ENCODE measurements around the gene SETBP1.

The SETBP1 gene

DNA sequence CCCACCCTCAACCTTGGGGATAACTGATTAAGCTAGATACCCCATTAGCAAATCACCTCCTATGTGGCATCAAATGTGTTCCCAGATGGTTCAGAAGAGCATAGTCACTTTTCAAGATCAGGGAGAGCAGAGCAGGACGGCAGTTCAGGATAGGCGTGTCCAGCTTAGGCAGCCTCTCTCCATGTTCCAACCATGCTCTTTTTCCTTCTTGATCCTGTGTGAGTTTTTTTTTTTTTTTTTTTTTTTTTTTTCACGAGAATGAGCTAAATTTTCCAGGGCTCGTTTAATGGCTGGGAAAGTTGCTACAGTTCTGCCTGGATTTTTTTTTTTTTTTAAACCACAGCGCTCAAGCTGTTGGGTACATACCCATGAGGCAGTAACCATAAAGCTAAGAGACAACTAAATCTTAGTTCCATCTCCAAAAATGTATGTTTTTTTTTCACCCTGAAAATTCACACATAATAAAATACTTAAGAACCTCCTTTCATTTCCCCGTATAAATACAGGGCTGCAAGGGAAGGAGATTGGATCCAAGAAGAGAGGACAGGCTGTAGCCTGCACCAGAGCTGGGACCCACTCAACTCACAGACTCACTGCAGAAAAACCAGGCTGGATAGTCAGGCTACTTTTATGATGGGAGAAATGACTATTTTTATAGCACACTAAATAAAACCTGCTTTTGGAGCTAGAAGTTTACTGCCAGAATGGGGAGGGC, 244.3 kb downstream of the SETBP1 start:
- Histone ChIP-seq H3K79me2 (ENCODE audit: control insufficient read depth, low read length) (no peaks in the 10 kb centered on the region), H3K4me3 (ENCODE audit: low read length) (no peak overlapping the region), H3K36me3 (ENCODE audit: control insufficient read depth, low read length) (no peaks in the 10 kb centered on the region), H3K4me2 (ENCODE audit: low read length) (no peak overlapping the region), H3K4me1 (ENCODE audit: control insufficient read depth, low read length) (no peaks in the 10 kb centered on the region), H3K9me2 (replicated peaks; ENCODE audit: control insufficient read depth, low read length) (no peaks in the 10 kb centered on the region), H3F3A (ENCODE audit: control insufficient read depth, insufficient read depth) (no peaks in the 10 kb centered on the region), H4K20me1 (ENCODE audit: control insufficient read depth, insufficient read depth, low read depth, low read length) (no peaks in the 10 kb centered on the region), H3K27ac (ENCODE audit: low read depth, low read length) (no peak overlapping the region), H3K27me3 (ENCODE audit: control insufficient read depth, low read length) (no peaks in the 10 kb centered on the region), H3K9me3 (ENCODE audit: control insufficient read depth, insufficient read depth, low read length) (no peaks in the 10 kb centered on the region)
- TF ChIP-seq CTCF (IDR thresholded peaks at IDR 0.05; ENCODE audit: low read depth, low read length, poor library complexity, severe bottlenecking) (no peak), EZH2phosphoT487 (IDR thresholded peaks at IDR 0.05; ENCODE audit: borderline replicate concordance, low read length) (no peak)

GRCh38 chr18:44927127-44927849, 246.6 kb downstream of the SETBP1 start:
- H3K4me2 ChIP-seq (ENCODE audit: low read length) = no peak overlapping the region
- H3K27me3 ChIP-seq (ENCODE audit: control insufficient read depth, low read length) = no peaks in the 10 kb centered on the region
- no peaks in the 10 kb centered on the region for H3K79me2 ChIP-seq (ENCODE audit: control insufficient read depth, low read length)
- no peaks in the 10 kb centered on the region for H3K36me3 ChIP-seq (ENCODE audit: control insufficient read depth, low read length)
- H3K4me3 ChIP-seq (ENCODE audit: low read length) = no peak overlapping the region
- no peaks in the 10 kb centered on the region for H3K4me1 ChIP-seq (ENCODE audit: control insufficient read depth, low read length)
- H3F3A ChIP-seq (ENCODE audit: control insufficient read depth, insufficient read depth) = no peaks in the 10 kb centered on the region
- TF ChIP-seq EZH2phosphoT487 (IDR thresholded peaks at IDR 0.05; ENCODE audit: borderline replicate concordance, low read length) (no peak), CTCF (IDR thresholded peaks at IDR 0.05; ENCODE audit: low read depth, low read length, poor library complexity, severe bottlenecking) (no peak)
- no peaks in the 10 kb centered on the region for H3K9me3 ChIP-seq (ENCODE audit: control insufficient read depth, insufficient read depth, low read length)
- H4K20me1 ChIP-seq (ENCODE audit: control insufficient read depth, insufficient read depth, low read depth, low read length) = no peaks in the 10 kb centered on the region
- no peak overlapping the region for H3K27ac ChIP-seq (ENCODE audit: low read depth, low read length)
- no peaks in the 10 kb centered on the region for H3K9me2 ChIP-seq (replicated peaks; ENCODE audit: control insufficient read depth, low read length)

GRCh38 chr18:44934901-44935300, 254.2 kb downstream of the SETBP1 start:
- Histone ChIP-seq H3K79me2 (ENCODE audit: control insufficient read depth, low read length) (no peaks in the 10 kb centered on the region), H3K4me3 (ENCODE audit: low read length) (no peak overlapping the region), H3K9me2 (replicated peaks; ENCODE audit: control insufficient read depth, low read length) (no peaks in the 10 kb centered on the region), H3K4me2 (ENCODE audit: low read length) (no peak overlapping the region), H4K20me1 (ENCODE audit: control insufficient read depth, insufficient read depth, low read depth, low read length) (no peaks in the 10 kb centered on the region), H3K27ac (ENCODE audit: low read depth, low read length) (no peak overlapping the region), H3K27me3 (ENCODE audit: control insufficient read depth, low read length) (no peaks in the 10 kb centered on the region), H3K4me1 (ENCODE audit: control insufficient read depth, low read length) (no peaks in the 10 kb centered on the region), H3K9me3 (ENCODE audit: control insufficient read depth, insufficient read depth, low read length) (no peaks in the 10 kb centered on the region), H3F3A (ENCODE audit: control insufficient read depth, insufficient read depth) (no peaks in the 10 kb centered on the region), H3K36me3 (ENCODE audit: control insufficient read depth, low read length) (no peaks in the 10 kb centered on the region)
- TF ChIP-seq CTCF (IDR thresholded peaks at IDR 0.05; ENCODE audit: low read depth, low read length, poor library complexity, severe bottlenecking) (no peak), EZH2phosphoT487 (IDR thresholded peaks at IDR 0.05; ENCODE audit: borderline replicate concordance, low read length) (no peak)
